Middle frontal gyrus (tissue), 1 donor: ENCODE measurements around the gene JMJD8.

Experiments
- DNase-seq: peaks from one replicate; pipeline ENCODE4 v3.0.0-alpha.2; 2015; ENCODE audit warnings: low spot score; ENCODE audit errors: extremely low spot score

Gene JMJD8

GRCh38 chr16:684071-684794 lies at the start of gene JMJD8:
Gene JMJD8 (minus strand): TSS chr16:684334. CDS start chr16:684319, 15 bp downstream.
- peak; percentile 93 for DNase-seq

DNA sequence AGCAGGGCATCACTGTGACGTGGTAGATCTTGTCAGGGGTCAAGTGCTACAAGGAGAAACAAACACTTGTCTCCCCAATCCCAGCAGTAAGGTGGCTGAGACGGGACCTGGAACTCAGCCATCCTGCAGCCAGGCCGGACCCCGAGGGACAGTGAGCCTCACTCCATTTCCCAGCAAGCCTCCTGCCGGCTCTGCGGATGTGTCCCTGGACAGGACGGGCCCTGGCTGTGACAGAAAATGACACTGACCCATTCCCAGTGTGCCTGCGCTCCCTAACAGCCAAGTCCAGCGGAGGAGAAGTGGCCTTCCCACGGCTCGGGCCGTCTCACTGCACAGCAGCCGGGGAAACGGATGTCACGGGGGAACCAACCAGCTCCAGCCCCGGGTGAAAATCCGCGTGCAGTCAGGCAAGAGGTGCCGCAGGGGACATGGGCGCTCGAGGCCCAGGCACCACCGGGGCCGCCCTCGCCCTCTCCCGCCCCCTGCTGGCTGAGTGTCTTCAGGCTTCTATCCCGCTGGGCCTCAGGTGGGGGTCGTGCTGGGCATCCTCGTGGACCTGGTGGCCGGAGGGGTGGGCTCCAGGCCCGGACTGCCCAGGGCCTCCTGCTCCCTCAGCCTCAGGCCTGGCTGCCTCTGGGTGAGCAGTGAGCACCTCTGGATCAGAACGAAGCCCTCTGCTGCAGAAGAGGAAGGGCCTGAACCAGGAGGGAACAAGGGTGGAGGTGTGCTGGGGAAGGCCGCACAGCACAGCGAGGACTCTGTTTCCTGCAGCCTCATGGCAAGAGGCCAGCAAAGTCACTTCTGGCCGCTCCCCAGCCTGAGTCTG lies 49.5 kb upstream of the JMJD8 start:
- DNase-seq, result no peak

GRCh38 chr16:732936-733335 lies 48.8 kb upstream of the JMJD8 start:
- no peak for DNase-seq

- no peak for DNase-seq
These were observed 48.2 kb upstream of the JMJD8 start for GRCh38 chr16:732332-732731.

DNA sequence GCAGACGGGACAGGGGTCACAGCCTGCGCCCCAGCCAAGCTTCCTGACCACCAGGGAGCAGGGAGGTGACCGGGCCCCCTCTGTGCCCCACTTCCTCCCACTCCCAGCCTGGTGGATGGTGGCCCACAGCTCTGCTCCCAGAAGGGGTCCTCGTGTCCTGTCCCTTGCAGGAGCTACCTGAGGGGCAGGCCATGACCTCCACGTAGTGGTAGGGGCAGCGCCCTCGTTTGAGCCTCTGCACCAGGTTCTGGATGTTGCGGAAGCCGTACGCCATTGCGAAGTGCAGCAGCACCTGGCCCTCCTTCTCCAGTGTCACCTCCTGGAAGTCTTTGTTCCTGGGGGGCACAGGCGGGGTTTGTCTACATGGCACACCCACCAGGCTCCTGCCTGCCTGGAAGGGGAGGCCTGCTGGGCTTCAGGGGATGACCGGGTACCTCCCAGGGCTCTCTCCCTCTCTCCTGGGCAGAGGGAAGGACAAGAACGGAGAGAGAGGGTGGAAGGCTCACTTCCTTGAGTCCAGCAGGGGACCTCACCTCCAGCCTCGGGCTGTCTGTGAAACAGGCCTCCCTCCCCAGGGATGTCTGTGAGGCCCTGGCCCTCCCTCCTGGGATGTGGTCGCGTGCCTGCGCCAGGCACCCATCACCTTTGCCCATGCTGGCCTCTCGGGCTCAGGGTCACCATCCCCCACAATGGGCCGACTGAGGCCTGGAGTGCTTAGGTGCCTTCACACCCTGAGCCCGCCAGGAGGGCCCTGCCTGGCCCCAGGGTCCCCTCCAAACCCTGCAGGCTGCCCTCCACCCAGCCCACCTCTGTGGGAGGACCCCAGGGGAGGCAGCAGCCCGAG lies 46.8 kb upstream of the JMJD8 start:
- DNase-seq, result no peak

DNA sequence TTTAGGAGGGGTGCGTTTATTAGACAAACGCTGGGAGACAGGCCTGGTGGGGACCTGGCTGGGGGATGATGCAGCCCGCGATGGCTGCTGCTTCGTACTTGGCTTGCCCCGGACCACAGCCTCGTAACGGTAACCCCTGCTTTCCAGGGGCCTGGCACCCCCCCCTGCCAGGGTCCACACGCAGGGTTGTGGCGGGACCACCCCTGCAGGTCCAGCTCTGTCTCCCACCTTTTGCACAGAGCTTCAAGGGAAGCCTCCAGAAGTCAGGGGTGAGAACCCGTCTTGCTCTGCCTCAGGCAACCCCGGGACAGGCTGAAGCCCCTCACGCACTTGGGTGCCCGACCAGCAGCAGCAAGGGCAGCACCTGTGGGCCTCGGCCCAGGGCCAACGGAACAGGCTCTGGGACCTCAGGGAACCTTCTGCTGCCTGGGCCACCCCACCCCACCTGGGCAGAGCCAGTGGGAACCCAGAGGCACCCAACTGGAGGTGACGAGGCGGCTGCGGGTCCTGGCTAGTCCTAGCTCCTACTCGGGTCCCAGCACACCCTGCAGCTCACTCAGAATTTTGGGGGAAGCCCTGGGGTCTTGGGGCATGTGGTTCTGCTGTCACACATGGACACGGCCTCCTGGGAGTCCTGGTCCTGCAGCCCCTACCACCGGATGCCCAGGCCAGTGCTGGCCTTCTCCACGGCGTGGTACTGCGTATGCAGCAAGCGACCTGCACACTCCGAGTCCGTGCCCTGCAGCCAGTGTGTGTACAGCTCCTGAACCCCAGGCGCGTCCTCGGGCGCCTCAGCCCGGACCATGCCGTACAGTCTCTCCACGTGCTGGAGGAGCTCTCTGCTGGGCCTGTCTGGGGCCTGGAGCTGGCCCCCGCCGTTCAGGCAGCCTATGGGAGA lies 45.9 kb upstream of the JMJD8 start:
- no peak for DNase-seq

DNA sequence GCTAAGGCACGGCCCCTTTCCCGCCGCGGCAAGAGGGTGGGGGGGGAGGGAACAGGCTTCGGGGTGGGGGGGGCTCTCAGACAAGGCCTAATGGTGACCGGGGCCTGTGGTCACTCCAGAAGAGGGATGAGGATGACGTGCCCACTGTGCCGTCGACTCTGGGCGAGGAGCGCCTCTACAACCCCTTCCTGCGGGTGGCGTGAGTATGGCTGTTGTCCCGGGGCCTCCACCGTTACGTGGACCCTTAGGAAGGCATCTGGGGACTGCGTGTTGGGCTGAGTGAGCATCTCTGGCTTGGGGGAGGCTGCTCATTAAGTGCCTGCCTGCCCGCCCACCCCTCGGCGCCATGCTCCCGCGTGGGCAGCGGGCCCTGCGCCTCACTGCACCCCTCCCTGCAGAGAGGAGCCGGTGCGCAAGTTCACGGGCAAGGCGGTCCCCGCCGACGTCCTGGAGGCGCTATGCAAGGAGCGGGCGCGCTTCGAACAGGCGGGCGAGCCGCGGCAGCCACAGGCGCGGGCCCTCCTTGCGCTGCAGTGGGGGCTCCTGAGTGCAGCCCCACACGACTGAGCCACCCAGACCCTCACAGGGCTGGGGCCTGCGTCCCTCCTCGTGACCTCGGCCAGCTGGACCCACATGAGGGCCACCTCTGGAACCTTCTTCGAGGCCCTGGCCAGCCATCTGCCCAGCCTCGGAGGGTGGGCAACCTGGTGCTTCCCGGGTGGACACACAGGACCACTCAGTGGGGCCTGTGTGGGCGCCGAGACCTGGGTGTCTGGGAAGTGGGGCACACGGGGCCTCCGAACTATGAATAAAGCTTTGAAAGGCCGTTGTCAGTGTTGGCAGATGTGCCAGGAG lies 45.0 kb upstream of the JMJD8 start:
- DNase-seq, result no peak

- DNase-seq, result no peak
These were observed 44.2 kb upstream of the JMJD8 start for GRCh38 chr16:728131-728889.

DNA sequence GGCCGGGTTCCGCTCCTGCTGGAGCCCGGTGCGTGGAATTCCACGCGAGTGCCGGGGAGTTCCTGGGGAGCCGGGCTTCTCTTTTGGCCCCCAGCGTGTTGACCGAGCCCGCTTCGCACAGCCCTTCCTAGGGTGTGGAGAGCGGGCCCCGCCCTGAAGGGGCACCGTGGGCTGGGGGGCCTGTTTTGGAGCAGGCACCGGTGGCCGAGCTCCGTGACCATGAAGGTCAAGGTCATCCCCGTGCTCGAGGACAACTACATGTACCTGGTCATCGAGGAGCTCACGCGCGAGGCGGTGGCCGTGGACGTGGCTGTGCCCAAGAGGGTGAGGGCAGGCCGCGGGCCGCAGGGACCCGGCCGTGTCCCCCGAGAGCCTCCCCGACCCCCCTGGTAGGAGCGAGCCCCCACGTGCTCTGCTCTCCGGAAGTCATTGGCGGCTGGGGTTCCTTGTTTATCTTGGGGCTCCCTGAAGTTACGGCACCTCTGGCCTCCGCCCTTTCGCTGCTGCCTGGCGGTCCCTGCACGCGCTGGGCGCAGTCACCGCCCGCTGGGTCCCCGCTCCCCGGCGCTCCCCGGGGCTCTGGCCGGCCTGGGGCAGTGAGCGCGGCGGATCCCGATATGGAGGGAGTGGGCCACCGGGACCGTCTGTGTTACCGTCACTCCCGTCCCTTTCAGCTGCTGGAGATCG lies 43.3 kb upstream of the JMJD8 start:
- DNase-seq, result no peak

DNA sequence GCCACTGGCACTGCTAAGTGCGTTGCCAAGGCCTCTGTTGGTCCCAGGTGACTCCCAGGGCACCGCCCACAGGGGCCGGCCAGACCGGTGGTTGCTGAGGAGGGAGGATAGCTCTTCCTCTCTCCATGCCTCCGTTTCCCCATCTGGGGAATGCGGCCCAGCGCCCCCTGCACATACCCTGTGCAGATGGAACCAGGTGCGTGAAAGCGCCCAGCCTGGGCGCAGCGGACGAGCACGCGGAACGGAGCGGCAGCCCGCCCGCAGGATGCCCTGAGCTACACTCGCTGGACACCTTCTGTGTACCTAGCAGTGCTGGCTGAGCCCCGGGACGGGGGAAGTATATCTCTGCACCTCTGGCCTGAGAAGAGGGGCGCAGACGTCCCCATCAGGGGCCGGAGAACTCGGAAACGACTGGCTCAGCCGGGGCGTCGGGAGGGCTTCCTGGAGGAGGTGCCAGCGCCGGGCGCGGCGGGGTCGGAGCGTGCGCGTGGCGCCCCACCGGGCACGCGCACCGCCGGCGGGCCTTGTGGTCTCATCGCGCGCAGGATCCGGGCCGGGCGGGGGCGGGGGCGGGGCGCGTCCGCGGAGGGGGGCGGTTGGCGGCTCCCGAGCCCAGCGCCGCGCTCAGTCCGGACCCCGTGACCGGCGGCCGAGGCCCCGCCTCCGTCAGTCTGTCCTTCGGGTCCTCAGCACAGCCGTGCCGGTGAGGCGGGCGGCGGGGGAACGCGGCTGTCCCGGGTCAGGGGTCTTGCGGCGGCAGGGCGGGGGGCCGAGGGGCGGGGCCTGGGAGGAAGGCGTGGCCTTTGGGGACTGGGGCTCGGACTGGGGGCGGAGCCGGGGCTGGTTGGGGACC lies 42.5 kb upstream of the JMJD8 start, which contains the start of the genes CCDC78 and HAGHL:
CCDC78 (minus strand) TSS at position 6 of the 853 bp plus-strand sequence. CDS start 76 bp downstream, outside the sequence.
HAGHL (plus strand) TSS at position 669 of the 853 bp plus-strand sequence. CDS start 404 bp downstream, outside the sequence.
- no peak for DNase-seq

- no peak for DNase-seq
These were observed 42.0 kb upstream of the JMJD8 start for GRCh38 chr16:726188-726437.

- DNase-seq, result no peak
These were observed 41.5 kb upstream of the JMJD8 start for GRCh38 chr16:725463-726187.

DNA sequence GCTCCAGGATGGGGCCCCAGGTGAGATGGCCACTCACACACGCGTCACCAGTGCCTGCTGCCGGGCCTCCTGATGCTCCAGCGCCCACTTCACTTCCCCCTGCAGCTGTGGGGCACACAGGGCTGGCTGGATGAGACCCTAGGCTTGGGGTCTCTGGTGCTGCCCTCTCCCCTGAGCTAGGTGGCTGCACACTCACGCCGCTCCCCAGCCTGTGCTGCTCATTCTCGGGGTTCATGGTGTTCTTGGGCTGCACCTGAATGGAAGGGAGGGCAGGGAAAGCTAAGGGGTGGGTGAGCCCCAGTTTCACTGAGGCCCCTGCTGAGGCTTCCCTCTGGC lies 40.9 kb upstream of the JMJD8 start:
- no peak for DNase-seq

DNA sequence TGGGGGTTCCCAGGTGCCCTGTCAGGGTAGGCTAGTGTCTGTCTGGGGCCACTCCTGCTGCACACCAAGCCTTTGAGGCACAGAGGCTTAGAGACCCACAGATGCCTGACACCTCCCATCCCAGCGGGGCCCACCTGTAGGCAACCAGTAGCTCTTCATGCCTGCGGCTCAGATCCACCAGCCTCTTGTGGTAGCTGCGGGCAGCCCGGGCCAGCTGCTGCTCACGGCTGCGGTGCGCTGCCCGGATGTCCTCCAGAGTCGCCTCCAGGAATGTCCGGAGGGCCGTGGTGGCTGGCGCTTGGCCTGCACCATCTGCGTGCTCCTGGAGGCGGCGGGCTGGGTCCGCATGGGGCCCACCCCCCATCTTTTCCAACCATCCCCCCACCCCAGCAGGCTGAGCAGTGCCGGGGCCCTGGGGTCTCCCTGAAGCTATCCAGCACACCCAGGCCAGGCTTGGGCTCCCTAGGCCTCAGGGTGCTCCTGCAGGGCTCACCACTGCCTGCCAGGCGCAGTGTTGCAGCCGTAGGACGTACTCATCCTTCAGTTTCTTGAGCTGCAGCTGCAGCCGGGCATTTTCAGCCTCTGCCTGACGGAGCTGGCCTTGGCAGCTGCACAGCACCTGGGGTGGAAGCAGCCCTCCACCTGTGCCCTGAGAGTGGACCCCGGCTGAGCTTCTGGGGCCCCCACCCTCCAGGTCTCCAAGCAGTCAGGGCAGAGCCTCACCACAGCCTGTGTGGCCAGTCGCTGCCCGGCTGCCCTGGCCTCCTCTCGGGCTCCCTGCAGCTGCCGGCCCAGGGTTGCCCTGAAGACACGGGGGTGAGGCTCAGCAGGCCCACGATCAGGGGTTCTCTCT lies 40.3 kb upstream of the JMJD8 start:
- DNase-seq, result no peak

GRCh38 chr16:723695-724094 lies 39.6 kb upstream of the JMJD8 start:
- DNase-seq, result no peak
